GM12891 (cell line): ENCODE results near the gene FGF12.

ENCODE experiments used
- DNase-seq: peaks from one replicate; pipeline ENCODE4 v3.0.0; 2011; ENCODE audit warnings: low spot score; ENCODE audit not compliant: insufficient read length
- FAIRE-seq: peaks from 2 replicates; lab custom pipeline; 2011; peaks lifted over from hg19 to GRCh38; lab: Jason Lieb, UNC
- PAX5 ChIP-seq: IDR thresholded peaks from 2 replicates; pipeline ENCODE4 v1.6.1; 2011; ENCODE audit warnings: low read length, moderate library complexity, mild to moderate bottlenecking; ENCODE audit not compliant: insufficient read depth, severe bottlenecking
- POLR2A ChIP-seq: IDR thresholded peaks from 2 replicates; pipeline ENCODE4 v1.6.1; 2011; ENCODE audit warnings: low read depth, low read length, control low read depth
- POLR2AphosphoS5 ChIP-seq: IDR thresholded peaks from 2 replicates; pipeline ENCODE4 v1.6.1; 2011; ENCODE audit warnings: low read depth, low read length, control low read depth
- POU2F2 ChIP-seq: IDR thresholded peaks from 2 replicates; pipeline ENCODE4 v1.6.1; 2011; ENCODE audit warnings: low read depth, mild to moderate bottlenecking, control low read depth, low read length, moderate library complexity
- SPI1 ChIP-seq: IDR thresholded peaks from 2 replicates; pipeline ENCODE4 v1.6.1; 2011; ENCODE audit warnings: low read depth, low read length, control low read depth
- TAF1 ChIP-seq: IDR thresholded peaks from 2 replicates; pipeline ENCODE4 v1.6.1; 2011; ENCODE audit warnings: low read depth, low read length, control low read depth

The FGF12 gene

GRCh38 chr3:192570821-192571791, 156.2 kb downstream of the FGF12 start:
- no peak for TF ChIP-seq PAX5
- no peak for TF ChIP-seq TAF1
- TF ChIP-seq SPI1: no peak
- TF ChIP-seq POU2F2: no peak
- no peak for TF ChIP-seq POLR2AphosphoS5
- no peak for TF ChIP-seq POLR2A
- DNase-seq (no peak), FAIRE-seq (no peak)

- DNase-seq (no peak), FAIRE-seq (no peak)
- no peak for TF ChIP-seq POLR2AphosphoS5
- no peak for TF ChIP-seq POLR2A
- no peak for TF ChIP-seq TAF1
- no peak for TF ChIP-seq PAX5
- no peak for TF ChIP-seq SPI1
- TF ChIP-seq POU2F2: no peak
Measured at GRCh38 chr3:192570315-192570714, 157.0 kb downstream of the FGF12 start.

GRCh38 chr3:192566706-192567290, 160.5 kb downstream of the FGF12 start:
- DNase-seq (peak; percentile 5), FAIRE-seq (no peak)
- TF ChIP-seq POLR2A: no peak
- no peak for TF ChIP-seq PAX5
- TF ChIP-seq TAF1: no peak
- no peak for TF ChIP-seq POU2F2
- TF ChIP-seq SPI1: no peak
- no peak for TF ChIP-seq POLR2AphosphoS5

- no peak for TF ChIP-seq POLR2A
- TF ChIP-seq POLR2AphosphoS5: no peak
- no peak for TF ChIP-seq TAF1
- no peak for TF ChIP-seq PAX5
- TF ChIP-seq SPI1: no peak
- TF ChIP-seq POU2F2: no peak
- DNase-seq (no peak), FAIRE-seq (no peak)
Measured at GRCh38 chr3:192564611-192565010, 162.7 kb downstream of the FGF12 start.

- TF ChIP-seq SPI1 (no peak), TAF1 (no peak), PAX5 (no peak), POLR2AphosphoS5 (no peak), POU2F2 (no peak), POLR2A (no peak)
- no peak for FAIRE-seq
- DNase-seq: no peak
Measured at GRCh38 chr3:192563417-192563816, 163.9 kb downstream of the FGF12 start.

GRCh38 chr3:192553707-192554106, 173.6 kb downstream of the FGF12 start:
- no peak for FAIRE-seq

GRCh38 chr3:192550356-192550755, 177.0 kb downstream of the FGF12 start:
- no peak for TF ChIP-seq POU2F2
- no peak for TF ChIP-seq POLR2AphosphoS5
- no peak for TF ChIP-seq POLR2A
- TF ChIP-seq PAX5: no peak
- TF ChIP-seq TAF1: no peak
- no peak for TF ChIP-seq SPI1
- DNase-seq: no peak
- FAIRE-seq: no peak

More at GRCh38 chr3:192553707-192554106, 173.6 kb downstream of the FGF12 start:
- DNase-seq: no peak
- no peak for TF ChIP-seq PAX5
- no peak for TF ChIP-seq SPI1
- TF ChIP-seq POU2F2: no peak

- DNase-seq: no peak
- FAIRE-seq: no peak
- TF ChIP-seq TAF1: no peak
- TF ChIP-seq PAX5: no peak
- TF ChIP-seq POLR2A: no peak
- TF ChIP-seq POLR2AphosphoS5: no peak
- no peak for TF ChIP-seq SPI1
- TF ChIP-seq POU2F2: no peak
Measured at GRCh38 chr3:192545333-192545732, 182.0 kb downstream of the FGF12 start.

GRCh38 chr3:192543163-192543562, 184.2 kb downstream of the FGF12 start:
- no peak for DNase-seq
- no peak for FAIRE-seq
- TF ChIP-seq POLR2AphosphoS5 (no peak), SPI1 (no peak), POU2F2 (no peak), PAX5 (no peak), TAF1 (no peak), POLR2A (no peak)

GRCh38 chr3:192516820-192517219, 210.5 kb downstream of the FGF12 start:
- TF ChIP-seq PAX5: no peak
- TF ChIP-seq SPI1: no peak
- no peak for TF ChIP-seq POLR2A
- no peak for TF ChIP-seq TAF1
- no peak for TF ChIP-seq POU2F2
- no peak for TF ChIP-seq POLR2AphosphoS5
- FAIRE-seq: no peak
- DNase-seq: no peak
